HG02852 (cell line): Measurements from ENCODE around the gene FSCN2.

Source experiments
- ATAC-seq: cut with Tn5 transposase; IDR thresholded peaks from one replicate; pipeline ENCODE4 v1.9.1; 2021; ENCODE audit warnings: mild to moderate bottlenecking, moderate library complexity; ENCODE audit not compliant: unreplicated experiment

FSCN2 gene

DNA sequence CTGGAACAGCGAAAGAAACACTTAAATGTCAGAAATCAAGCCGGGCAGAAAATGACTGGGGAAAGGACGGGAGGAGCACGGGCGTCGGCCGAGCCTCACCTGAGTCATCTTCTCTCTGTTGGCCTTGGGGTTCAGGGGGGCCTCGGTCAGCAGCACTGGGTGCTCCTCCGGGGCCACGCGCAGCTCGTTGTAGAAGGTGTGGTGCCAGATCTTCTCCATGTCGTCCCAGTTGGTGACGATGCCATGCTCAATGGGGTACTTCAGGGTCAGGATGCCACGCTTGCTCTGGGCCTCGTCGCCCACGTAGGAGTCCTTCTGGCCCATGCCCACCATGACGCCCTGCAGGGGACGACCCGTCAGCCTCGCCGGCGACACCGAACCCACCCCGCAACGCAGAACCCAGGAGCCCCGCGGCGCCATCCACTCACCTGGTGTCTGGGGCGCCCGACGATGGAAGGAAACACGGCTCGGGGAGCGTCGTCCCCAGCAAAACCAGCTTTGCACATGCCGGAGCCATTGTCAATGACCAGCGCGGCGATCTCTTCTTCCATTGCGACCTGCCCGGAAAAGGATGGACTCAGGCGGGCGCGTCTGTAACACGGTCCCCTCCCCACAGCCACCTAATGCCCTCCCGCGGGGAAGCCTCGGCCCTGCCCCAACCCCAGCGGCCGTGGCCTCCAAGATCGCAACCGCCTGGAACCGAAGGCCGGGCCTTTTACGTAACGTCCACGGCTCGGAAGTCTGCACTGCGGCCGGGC is 16.2 kb upstream of the FSCN2 start:
- no peak for ATAC-seq

DNA sequence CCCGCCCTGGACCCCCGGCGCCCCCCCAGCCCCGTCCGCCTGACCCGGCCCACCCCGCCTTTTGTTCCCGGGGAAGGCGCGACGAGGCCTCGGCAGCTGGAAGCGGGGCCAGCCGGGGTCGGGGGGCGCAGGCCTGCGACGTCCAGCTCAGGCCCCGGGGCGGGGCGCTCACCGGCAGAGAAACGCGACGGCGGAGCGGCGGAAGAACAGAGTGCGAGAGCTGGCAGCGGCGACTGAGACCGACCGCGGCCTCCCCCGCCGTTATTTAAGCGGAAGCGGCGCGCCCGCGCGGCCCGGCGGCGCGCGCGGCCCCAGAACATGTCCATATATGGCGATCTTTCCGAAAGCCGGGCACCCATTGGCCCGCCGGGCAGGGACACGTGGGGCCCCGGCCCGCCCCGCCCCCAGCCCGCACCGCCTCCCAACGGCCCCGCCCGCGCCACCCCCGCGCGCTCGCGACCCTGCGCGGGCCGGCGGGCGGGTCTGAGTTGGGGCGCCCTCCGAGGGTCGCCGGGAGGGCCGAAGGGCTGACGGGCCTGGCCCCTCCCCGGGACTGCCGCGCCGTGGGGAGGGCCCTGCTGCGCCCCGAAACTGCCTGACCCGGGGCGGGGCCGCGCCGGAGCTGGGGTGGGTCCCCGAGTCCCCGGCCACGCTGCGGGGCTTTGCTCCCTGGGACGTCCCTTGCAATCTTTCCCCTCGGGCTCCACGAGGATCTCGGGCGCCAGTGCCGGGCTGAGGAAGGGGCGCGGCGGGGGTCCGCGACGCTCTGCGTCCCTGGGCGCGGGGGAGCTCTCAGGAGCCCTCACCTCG is 15.4 kb upstream of the FSCN2 start, which contains the start of gene ACTG1:
Gene ACTG1 (minus strand): TSS at position 238 of the 810 bp plus-strand sequence. CDS start 445 bp downstream, outside the sequence.
- ATAC-seq, result peak; percentile 49

DNA sequence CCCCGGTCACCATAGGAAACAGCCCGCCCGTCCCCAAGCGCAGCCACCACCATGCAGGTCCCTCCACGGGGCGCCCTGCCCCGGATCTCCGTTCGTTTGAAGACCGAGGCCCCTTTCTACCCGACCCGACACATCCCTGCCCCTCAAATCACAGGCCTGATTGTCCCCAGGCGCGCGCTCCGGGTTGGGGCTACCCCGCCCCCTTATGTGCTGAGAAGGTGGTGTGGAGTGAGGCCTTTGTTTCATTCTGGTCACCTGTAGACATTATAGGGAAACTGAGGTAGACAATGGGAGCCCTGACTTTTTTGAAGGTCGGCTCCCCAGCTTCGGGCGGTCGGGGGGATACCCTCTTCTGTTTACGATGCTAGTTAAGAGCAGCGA is 14.8 kb upstream of the FSCN2 start:
- ATAC-seq, result no peak

DNA sequence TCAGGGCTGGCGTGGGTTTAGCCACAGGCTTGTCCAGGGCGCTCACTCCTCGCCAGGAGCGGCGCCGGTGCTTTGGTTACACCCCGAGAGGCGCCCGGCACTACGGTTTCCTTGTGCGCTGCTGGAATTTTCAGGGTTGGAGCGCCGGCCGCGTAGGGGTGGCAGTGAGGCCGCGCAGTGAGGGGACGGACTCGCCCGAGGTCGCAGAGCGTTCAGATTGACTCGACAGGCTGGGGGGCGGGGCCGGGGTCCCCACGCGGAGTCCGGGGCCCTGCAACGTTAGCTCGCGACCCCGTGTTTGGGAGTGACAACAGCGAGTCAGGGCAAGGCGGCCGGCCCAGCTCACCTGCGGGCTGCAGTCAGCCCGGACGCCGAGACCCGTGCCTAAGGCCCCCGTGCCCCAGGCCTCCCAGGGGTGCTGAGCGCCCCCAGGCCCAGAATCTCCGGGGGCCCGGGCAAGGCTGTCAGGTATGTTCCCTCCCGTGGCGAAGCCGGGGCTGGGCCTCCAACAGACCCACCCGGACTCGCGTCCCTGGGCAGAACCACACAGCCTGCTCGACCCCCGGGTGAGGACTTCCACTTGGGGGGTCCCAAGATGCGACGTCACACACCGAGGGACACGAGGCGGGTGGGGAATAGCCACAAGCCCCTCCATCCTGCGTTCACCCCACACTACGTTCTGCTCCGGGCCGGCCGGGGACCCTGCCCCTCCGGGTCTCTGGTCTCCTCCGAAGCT is 14.3 kb upstream of the FSCN2 start:
- ATAC-seq, result no peak

DNA sequence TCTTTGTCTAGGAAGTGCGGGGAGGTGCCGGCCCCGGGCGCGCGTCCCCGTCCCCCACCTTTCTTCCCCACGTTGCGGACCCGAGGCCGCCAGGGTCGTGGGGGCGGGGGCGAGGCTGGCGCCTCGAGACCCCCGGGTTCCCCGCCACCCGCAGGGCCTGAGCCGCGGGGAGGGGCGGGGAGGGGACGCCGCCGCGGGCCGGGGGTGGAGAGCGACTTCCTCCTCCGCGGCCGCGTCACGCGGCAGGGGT is 13.8 kb upstream of the FSCN2 start:
- no peak for ATAC-seq

DNA sequence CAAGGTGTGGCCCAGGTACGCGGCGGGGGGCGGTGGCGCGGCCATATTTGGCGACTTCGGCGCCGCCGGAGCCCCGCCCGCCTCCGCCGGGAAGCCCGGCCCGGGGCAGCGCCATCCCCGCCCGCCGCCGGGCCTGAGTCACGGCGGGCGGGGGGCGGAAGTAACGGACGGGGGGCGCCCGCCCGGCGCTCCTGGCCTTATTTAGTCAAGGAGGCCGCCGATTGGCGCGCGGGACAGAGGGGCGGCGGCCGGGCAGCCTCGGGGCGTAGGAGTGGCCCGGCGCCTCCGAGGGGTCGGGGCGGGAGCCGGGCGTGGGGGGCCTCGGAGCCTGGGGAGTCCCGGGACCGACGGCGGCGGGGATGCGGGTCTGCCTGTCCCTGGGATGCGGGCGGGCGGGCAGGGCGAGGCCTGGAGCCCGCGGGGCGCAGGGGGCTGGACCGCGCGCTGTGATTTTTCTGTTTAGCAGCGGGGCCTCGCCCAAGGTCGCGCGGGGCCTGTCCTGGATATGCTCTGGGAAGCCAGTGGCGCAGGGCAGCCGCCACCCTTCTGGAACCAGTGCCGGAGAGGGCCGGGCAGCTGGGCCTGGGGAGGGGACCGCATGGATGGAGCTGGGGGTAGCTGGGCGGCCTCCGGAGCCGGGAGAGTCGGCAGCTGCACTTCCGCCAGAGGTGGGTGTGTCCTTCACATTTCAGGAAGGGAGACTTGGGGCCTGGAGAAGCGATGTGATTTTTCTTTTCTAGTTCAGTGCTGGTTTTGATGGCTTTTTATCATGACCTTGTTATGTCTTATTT is 13.2 kb upstream of the FSCN2 start:
- ATAC-seq, result no peak

- no peak for ATAC-seq
These were observed 12.6 kb upstream of the FSCN2 start for GRCh38 chr17:81515530-81516041.

DNA sequence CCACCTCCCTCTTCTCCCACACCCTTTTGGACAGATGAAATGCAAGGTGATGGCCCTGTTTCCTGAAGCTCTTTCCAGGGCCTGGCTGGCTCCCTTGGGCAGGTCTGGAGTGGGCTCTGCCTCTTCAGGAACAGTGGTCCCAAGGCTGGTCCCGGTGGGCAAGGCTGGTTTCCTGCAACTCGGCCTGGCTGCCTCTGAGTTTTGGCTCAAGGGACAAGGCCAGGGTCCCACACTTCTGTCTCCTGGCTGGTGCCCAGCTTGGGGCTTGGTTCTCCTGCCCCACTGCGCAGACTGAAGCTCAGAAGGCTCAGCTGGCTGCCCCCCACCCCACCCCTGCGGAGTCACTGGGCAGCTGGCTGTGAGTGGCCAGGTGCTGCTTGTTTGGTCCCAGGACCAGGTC is 11.7 kb upstream of the FSCN2 start:
- no peak for ATAC-seq

DNA sequence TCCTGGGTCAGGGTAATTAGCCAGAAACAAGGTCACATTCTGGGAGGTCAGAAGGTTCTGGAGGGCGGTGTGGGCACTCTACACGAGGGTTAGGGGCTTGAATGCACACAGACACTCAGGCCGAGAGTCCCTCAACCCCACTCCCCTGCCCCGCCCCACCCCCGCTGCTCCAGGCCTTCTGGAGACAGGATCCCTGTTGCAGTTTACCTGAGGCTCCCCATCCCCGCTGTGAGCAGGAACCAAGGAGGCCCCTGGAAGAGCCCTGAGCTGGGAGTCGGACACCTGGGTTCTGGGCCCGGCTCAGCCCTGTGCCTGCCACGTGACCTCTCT is 11.2 kb upstream of the FSCN2 start:
- no peak for ATAC-seq

DNA sequence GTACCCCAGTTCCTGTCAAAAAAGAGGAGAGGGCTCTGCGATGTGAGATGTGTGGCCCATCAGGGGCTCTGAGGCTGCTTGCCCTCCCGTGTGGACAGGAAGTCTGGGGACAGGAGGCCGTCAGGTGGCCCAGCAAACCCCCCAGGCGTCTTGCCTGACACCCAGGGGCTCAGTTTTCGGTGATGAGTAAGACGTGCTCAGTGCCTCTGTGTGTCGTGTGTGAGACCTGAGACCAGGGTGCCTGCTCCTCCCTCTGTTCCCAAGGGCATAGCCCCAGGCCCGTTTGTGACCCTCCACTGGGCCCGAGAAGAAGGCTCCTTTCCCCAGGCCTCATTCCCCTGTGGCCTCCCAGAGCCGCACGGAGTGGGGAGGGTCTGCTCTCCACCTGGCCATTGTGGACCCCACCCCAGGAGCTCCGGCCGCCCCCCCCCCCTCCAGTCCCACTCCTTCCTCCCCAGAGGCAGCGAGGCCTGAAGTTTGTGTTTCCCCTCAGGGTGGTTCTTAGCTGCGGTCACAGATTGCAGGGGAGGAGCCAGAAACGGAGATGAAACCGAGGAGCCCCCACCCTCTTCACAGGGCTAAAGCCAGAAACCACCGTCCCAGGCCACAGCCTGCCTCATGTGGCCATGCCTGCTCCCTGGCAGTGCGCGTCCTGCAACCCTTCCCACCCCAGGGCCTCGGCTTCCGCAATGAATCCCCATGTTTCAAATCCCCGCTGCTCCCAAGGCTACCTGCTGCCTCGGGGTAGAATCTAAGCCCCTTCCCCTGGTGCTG is 10.7 kb upstream of the FSCN2 start:
- peak; percentile 24 for ATAC-seq

DNA sequence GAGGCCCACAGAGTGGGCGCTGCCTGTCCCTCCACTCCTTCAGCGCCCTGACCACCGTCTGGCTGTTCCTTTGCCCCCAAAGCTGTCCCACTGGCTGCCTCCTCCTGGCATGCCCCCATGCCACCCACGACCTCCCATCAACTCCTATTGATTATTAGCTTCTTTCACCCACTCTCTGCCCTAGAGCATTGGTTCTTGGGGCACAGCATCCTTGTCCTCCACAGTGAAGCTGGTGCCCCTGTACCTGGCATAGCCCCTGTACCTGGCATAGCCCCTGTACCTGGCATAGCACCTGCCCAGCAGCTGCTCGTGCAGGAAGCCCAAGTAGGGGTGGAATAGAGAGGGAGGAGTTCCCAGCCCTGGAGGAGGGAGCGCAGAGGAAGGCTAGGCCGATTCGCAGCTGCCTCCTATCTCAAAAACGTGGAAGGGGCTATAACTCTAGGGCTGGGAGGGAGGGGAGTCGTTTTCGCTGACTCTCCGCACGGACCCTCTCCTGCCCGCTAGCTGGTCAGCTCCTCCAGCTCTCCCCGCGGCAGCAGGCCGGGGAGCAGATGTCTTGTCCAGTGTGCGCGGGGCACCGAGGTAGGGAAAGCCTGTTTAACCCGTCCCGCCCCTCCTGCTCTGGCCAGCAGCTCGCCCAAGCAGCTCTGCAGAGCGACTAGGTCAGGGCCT is 9.9 kb upstream of the FSCN2 start:
- ATAC-seq, result no peak

- no peak for ATAC-seq
These were observed 9.3 kb upstream of the FSCN2 start for GRCh38 chr17:81518785-81519283.

DNA sequence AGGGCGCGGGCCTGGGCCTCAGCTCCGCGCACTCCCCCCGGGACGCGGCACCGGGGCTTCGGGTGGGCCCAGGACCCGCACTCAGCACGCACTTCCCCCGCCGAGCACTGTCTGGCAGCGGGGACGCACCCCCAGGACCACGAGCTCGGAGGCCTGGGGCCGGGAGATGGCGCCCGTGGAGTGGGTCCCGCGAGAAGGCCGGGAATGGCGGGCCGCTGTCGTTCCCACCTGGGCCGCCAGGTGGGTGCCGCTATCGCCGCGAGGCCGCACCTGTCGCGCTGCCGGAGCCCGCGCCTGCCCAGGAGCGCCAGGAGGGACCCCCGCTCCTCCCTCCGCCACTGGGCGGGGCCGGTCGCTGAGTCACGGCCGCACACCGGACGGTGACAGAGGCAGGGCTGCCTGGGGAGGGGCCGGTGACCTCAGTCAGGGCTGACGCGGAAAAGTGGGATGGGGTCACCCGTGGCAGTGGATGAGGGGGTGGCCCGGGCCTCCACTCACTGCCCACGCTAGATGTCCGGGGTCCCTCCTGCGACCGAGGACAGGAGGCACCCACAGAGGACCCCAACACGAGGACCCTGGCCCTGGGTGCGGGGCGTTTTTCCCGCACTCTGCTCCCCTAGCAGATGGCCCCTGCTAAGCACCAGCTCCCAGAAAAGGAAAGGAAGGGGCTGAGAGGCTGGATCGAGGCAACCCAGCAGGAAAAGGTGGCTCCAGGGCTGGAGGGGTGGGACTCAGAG is 8.7 kb upstream of the FSCN2 start:
- no peak for ATAC-seq

- ATAC-seq, result no peak
These were observed 7.9 kb upstream of the FSCN2 start for GRCh38 chr17:81520021-81520901.

- ATAC-seq, result no peak
These were observed 5.4 kb upstream of the FSCN2 start for GRCh38 chr17:81522491-81523401.

- ATAC-seq, result no peak
These were observed 4.7 kb upstream of the FSCN2 start for GRCh38 chr17:81523402-81524038.
